Ovary (tissue), 9 donors: ENCODE measurements around the gene SPAG7. TPM values are rescaled to one million over a fixed set of nuclear protein-coding genes. Genes with fewer than 3 reads are reported as not detected.

ENCODE experiments used
- DNase-seq, 5 donors: peaks; one replicate each; pipeline ENCODE4 v3.0.0-alpha.2; 2019 to 2020
- H3K27ac ChIP-seq, 2 donors: fragments of 200-600 bp; one replicate each; pipeline versions ENCODE4 v1.5.1 to v1.8.0; 2019 to 2022
- H3K27me3 ChIP-seq: fragments of 200-600 bp; one replicate; pipeline ENCODE4 v1.8.0; 2022
- H3K36me3 ChIP-seq: fragments of 200-600 bp; sonication (generic); one replicate; pipeline ENCODE4 v1.5.1; 2019
- H3K4me1 ChIP-seq: one replicate; pipeline ENCODE4 v1.8.1; 2013; ENCODE audit warnings: mild to moderate bottlenecking, moderate library complexity; ENCODE audit not compliant: insufficient read depth
- H3K4me3 ChIP-seq: fragments of 200-600 bp; sonication (generic); one replicate; pipeline ENCODE4 v1.5.1; 2017
- H3K9me3 ChIP-seq, 2 donors: fragments of 200-600 bp in 1 of 2; sonication (generic) in 1 of 2; one replicate each; pipeline versions ENCODE4 v1.5.1 to v1.8.1; 2013 to 2019; ENCODE audit warnings: mild to moderate bottlenecking in 1 of 2, moderate library complexity in 1 of 2
- CTCF ChIP-seq, 3 donors: fragments of 450-650 bp in 2 of 3; fragments of 200-600 bp in 1 of 3; IDR thresholded peaks; one replicate each; pipeline versions ENCODE4 v1.5.1 to v1.8.0; 2016 to 2022; ENCODE audit warnings: antibody characterized with exemption in 3 of 3, mild to moderate bottlenecking in 1 of 3
- EP300 ChIP-seq: sonication (generic); formaldehyde crosslinking; IDR thresholded peaks from one replicate; pipeline ENCODE4 v1.6.1; 2017; ENCODE audit warnings: antibody characterized with exemption
- POLR2A ChIP-seq: fragments of 450-650 bp; IDR thresholded peaks from one replicate; pipeline ENCODE4 v1.6.1; 2017; ENCODE audit warnings: antibody characterized with exemption, mild to moderate bottlenecking, moderate library complexity
- WGBS, 3 donors: extraction: QIAGEN DNeasy Blood & Tissue Kit in 1 of 3; methylation state at CpG; one replicate each; pipeline versions ENCODE4 v1.1.5 to v1.1.7; 2013 to 2017; 5-methylcytosine and 5-hydroxymethylcytosine counted together
- intact Hi-C, 4 donors: fragments of 100-400 bp; cut with DNase I; formaldehyde crosslinking; loops; one replicate each; pipeline versions ENCODE4 v1.11.0 to v1.15.1; 2022 to 2023
- polyA plus RNA-seq, 2 donors: library from polyadenylated mRNA; stranded (reverse); fragments of 200-250 nt in 1 of 2; fragments of 350-450 nt in 1 of 2; fragmentation: Illumina TruSeq in 1 of 2; extraction: RNeasy Lipid Tissue Mini Kit (QIAGEN cat#74804) in 1 of 2; gene quantifications; one replicate each; pipeline ENCODE4 v1.2.3, GENCODE V29; 2013 to 2014
- total RNA-seq, 7 donors: library from RNA; depleted of rRNA in 2 of 7; stranded (reverse); fragments of >200 nt in 2 of 7; fragmentation: NEBNext Ultra II Directional in 3 of 7; extraction: Animal tissue kit (Norgen Biotek cat#: 25700) in 3 of 7; gene quantifications; one replicate each; pipeline versions ENCODE4 v1.1.0 to v1.2.4, GENCODE V29; 2016 to 2023
- donor health status: DM: no; HTN: no; CAD: no; lungs with moderate emphysema.
- donor health status: DM: no; HTN: no; CAD: no.
- donor health status: Bipolar disorder and iron deficiency.
- donor health status: DM: yes; HTN: yes; CAD: no.
- donor health status: DM: no; HTN: no; CAD: no.
- donor health status: DM: yes; HTN: yes; CAD: no.

Gene SPAG7
- total and polyA plus RNA-seq, 9 donors = 30.4 to 60.6 (median 38.6) TPM

GRCh38 chr17:4965311-4965986 lies 2.2 kb downstream of the SPAG7 start:
- TF ChIP-seq EP300 (no peak), POLR2A (no peak), CTCF (IDR thresholded peaks at IDR 0.05) (no peak)
- DNase-seq = no peak
- Histone ChIP-seq H3K27me3 (no peaks in the 10 kb centered on the region), H3K4me1 (peaks cover 8% of the 10 kb centered on the region), H3K27ac (no peak overlapping the region), H3K4me3 (no peak overlapping the region), H3K36me3 (no peaks in the 10 kb centered on the region), H3K9me3 (no peaks in the 10 kb centered on the region)
- intact Hi-C loops = no loop called here
- WGBS, 3 donors = 94 to 96% (median 95%) methylated on average over 15 of the region's 15 CpGs

- H3K36me3 ChIP-seq = no peaks in the 10 kb centered on the region
- H3K4me3 ChIP-seq = no peak overlapping the region
- no peaks in the 10 kb centered on the region for H3K4me1 ChIP-seq
- H3K27me3 ChIP-seq = no peaks in the 10 kb centered on the region
- no peak for DNase-seq
- no peak for TF ChIP-seq POLR2A
- WGBS, 3 donors = 83 to 87% (median 84%) methylated on average over 9 of the region's 9 CpGs
- no peaks in the 10 kb centered on the region for H3K9me3 ChIP-seq
- no peak overlapping the region for H3K27ac ChIP-seq
- intact Hi-C loops = no loop called here
Measured at GRCh38 chr17:4960279-4960922, 7.2 kb downstream of the SPAG7 start.

DNA sequence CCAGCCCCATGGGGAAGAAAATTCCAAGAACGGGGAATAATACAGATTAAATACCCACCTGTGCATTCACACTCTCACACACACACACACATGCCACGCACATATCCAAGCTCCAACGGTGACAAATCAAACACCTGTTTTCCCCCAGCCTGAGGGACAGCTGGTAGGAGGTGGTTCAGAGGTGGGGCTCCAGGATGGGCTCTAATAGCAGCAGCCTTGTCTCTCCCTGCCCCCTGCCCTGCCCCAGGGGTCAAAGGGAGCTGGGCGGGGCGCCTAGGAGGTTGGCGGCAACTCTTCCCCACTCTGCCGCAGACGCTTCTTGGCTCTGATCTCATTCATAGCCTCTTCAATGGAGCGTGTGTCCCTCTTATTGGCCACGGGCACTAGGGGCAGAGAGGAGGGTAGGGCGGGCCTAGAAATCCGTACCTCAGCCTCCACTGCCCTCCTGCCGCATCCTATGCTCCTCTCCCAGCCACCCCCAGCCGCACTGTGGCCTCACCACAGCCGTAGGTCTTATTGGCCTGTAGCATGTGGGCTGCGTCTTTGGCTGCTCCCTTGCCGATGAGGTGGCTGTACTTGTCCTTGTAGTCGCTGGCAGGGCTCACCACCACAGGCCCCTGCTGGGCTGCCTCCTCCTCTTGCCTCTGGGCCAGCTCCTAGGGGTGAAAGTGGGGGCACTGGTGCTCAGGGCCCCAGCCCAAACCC lies 8.2 kb downstream of the SPAG7 start:
- no peaks in the 10 kb centered on the region for H3K4me1 ChIP-seq
- H3K9me3 ChIP-seq = no peaks in the 10 kb centered on the region
- no peak overlapping the region for H3K27ac ChIP-seq
- no peak overlapping the region for H3K4me3 ChIP-seq
- 79 to 84% (median 79%) methylated on average over 18 of the region's 18 CpGs for WGBS, 3 donors
- no peaks in the 10 kb centered on the region for H3K36me3 ChIP-seq
- DNase-seq = no peak
- TF ChIP-seq EP300 (no peak), POLR2A (no peak), CTCF (IDR thresholded peaks at IDR 0.05) (no peak)
- intact Hi-C loops = no loop called here
- no peaks in the 10 kb centered on the region for H3K27me3 ChIP-seq

- 68 to 77% (median 74%) methylated on average over 3 of the region's 3 CpGs for WGBS, 3 donors
- Histone ChIP-seq H3K27ac (no peak overlapping the region), H3K4me1 (no peaks in the 10 kb centered on the region), H3K27me3 (no peaks in the 10 kb centered on the region), H3K4me3 (no peak overlapping the region), H3K36me3 (no peaks in the 10 kb centered on the region), H3K9me3 (no peaks in the 10 kb centered on the region)
- TF ChIP-seq EP300 (no peak), POLR2A (no peak), CTCF (IDR thresholded peaks at IDR 0.05) (no peak)
- intact Hi-C loops = no loop called here
- no peak for DNase-seq
Measured at GRCh38 chr17:4958102-4958501, 9.5 kb downstream of the SPAG7 start.
